ENCODE measurements around the gene DHRS7B.

- TF ChIP-seq POLR2A (IDR thresholded peaks at IDR 0.05): no peak
- TF ChIP-seq, protein P1, sequence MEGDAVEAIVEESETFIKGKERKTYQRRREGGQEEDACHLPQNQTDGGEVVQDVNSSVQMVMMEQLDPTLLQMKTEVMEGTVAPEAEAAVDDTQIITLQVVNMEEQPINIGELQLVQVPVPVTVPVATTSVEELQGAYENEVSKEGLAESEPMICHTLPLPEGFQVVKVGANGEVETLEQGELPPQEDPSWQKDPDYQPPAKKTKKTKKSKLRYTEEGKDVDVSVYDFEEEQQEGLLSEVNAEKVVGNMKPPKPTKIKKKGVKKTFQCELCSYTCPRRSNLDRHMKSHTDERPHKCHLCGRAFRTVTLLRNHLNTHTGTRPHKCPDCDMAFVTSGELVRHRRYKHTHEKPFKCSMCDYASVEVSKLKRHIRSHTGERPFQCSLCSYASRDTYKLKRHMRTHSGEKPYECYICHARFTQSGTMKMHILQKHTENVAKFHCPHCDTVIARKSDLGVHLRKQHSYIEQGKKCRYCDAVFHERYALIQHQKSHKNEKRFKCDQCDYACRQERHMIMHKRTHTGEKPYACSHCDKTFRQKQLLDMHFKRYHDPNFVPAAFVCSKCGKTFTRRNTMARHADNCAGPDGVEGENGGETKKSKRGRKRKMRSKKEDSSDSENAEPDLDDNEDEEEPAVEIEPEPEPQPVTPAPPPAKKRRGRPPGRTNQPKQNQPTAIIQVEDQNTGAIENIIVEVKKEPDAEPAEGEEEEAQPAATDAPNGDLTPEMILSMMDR (IDR thresholded peaks at IDR 0.05): no peak
These were observed 50.6 kb downstream of the DHRS7B start for GRCh38 chr17:21177401-21177800.

All from esophagus squamous epithelium (tissue), 4 donors.